GM19193 (cell line): ENCODE data around the gene CD151.

ENCODE experiments used
- POLR2A ChIP-seq: IDR thresholded peaks from 4 replicates; pipeline ENCODE4 v1.6.1; 2011; ENCODE audit not compliant: insufficient read depth, insufficient read length; ENCODE audit errors: extremely low read depth

Gene CD151

GRCh38 chr11:832529-833113 is at the start of gene CD151:
TSS of gene CD151 (plus strand) at chr11:832952. CDS start at chr11:836070, 3,118 bp downstream.
- no peak for TF ChIP-seq POLR2A

GRCh38 chr11:783581-784015 is 49.2 kb upstream of the CD151 start:
- TF ChIP-seq POLR2A, result no peak

GRCh38 chr11:786235-787083 is 46.3 kb upstream of the CD151 start:
- no peak for TF ChIP-seq POLR2A

- TF ChIP-seq POLR2A, result no peak
Observed at GRCh38 chr11:787084-787675, 45.6 kb upstream of the CD151 start.

GRCh38 chr11:788009-788640 is 44.6 kb upstream of the CD151 start:
- no peak for TF ChIP-seq POLR2A

GRCh38 chr11:788953-789940 is 43.5 kb upstream of the CD151 start:
- no peak for TF ChIP-seq POLR2A

GRCh38 chr11:789943-790342 is 42.8 kb upstream of the CD151 start, which contains the start of gene CEND1:
TSS of gene CEND1 (minus strand) at chr11:790090. CDS start at chr11:788576, 1,514 bp downstream.
- no peak for TF ChIP-seq POLR2A

- no peak for TF ChIP-seq POLR2A
Observed at GRCh38 chr11:790721-791564, 41.8 kb upstream of the CD151 start.

- TF ChIP-seq POLR2A, result no peak
Observed at GRCh38 chr11:791658-792534, 40.9 kb upstream of the CD151 start.

- TF ChIP-seq POLR2A, result no peak
Observed at GRCh38 chr11:792535-792821, 40.3 kb upstream of the CD151 start.

GRCh38 chr11:792873-793272 is 39.9 kb upstream of the CD151 start:
- no peak for TF ChIP-seq POLR2A

- TF ChIP-seq POLR2A, result no peak
Observed at GRCh38 chr11:793556-793955, 39.2 kb upstream of the CD151 start.
